NCI-H1048 (cell line): Measurements from ENCODE around the gene ATF2.

Source experiments
- DNase-seq: peaks from one replicate; lab custom pipeline; 2025; lab: John Stamatoyannopoulos, UW

ATF2 gene

DNA sequence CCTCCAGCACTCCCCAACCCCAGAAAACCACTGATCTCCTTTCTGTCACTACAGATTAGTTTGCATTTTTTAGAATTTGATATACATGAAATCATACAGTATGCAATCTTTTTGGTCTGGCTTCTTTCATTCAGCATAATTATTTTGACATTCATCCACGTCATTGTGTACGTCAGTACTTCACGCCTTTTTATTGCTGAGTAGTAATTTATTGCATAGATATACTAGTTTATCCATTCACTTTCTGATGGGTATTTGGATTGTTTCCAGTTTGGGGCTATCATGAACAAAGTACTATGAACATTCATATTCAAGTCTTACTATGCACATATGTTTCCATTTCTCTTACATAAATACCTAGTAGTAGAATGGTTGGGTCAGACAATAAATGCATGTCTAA lies 142.8 kb downstream of the ATF2 start:
- DNase-seq: no peak

DNA sequence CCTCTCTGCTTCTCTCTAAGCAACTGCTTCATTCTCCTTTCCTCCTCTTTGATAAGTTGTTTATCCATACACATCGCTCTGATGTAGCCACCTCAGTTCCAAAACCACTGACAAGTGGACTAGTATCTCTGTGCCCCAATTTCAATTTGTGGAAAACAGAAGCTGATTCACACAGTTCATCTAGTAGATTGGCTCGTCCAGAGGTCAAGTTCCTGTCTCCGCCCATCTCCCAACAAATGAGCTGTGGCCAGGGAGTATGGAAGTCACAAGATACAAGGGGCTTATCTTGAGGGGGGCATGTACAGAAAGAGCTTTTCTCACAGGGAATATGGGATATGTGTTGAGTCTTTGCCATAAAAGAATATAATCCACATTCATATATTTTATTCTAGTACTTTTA lies 145.1 kb downstream of the ATF2 start:
- DNase-seq: no peak
